Breast epithelium (tissue), 3 donors: ENCODE results near the gene PDE1C.

ENCODE experiments used
- POLR2AphosphoS5 ChIP-seq, 3 donors: sonication (generic); formaldehyde crosslinking; IDR thresholded peaks; one replicate each; pipeline ENCODE4 v1.6.1; 2017; ENCODE audit warnings: antibody characterized with exemption in 3 of 3
- TF ChIP-seq, protein P1 (sequence below), 3 donors: fragments of 450-650 bp; IDR thresholded peaks; one replicate each; pipeline ENCODE4 v1.5.1; 2016 to 2017; ENCODE audit warnings: antibody characterized with exemption in 3 of 3, mild to moderate bottlenecking in 3 of 3, moderate library complexity in 3 of 3

GRCh38 chr7:31716355-31716754 is 353.9 kb downstream of the PDE1C start:
- no peak for TF ChIP-seq POLR2AphosphoS5 (IDR thresholded peaks at IDR 0.05)
- TF ChIP-seq, protein P1, sequence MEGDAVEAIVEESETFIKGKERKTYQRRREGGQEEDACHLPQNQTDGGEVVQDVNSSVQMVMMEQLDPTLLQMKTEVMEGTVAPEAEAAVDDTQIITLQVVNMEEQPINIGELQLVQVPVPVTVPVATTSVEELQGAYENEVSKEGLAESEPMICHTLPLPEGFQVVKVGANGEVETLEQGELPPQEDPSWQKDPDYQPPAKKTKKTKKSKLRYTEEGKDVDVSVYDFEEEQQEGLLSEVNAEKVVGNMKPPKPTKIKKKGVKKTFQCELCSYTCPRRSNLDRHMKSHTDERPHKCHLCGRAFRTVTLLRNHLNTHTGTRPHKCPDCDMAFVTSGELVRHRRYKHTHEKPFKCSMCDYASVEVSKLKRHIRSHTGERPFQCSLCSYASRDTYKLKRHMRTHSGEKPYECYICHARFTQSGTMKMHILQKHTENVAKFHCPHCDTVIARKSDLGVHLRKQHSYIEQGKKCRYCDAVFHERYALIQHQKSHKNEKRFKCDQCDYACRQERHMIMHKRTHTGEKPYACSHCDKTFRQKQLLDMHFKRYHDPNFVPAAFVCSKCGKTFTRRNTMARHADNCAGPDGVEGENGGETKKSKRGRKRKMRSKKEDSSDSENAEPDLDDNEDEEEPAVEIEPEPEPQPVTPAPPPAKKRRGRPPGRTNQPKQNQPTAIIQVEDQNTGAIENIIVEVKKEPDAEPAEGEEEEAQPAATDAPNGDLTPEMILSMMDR (IDR thresholded peaks at IDR 0.05) = no peak
